Stimulated activated CD4-positive, alpha-beta T cell treated with anti-CD3 and anti-CD28 coated beads, Interleukin-12 subunit alpha, Interleukin-12 subunit beta, amount 100 ng/mL, for 24 hours (primary cell): ENCODE measurements around the gene ENG.
"Not testable (repeated sequence)": the region's sequence is repeated elsewhere in the genome, so short reads cannot be mapped to it uniquely, and the experiment has no call there.

Experiments used
- DNase-seq, 2 experiments: peaks; one replicate each; pipeline ENCODE4 v3.0.0-alpha.2; 2020; ENCODE audit warnings: low read depth in 2 of 2

The ENG gene

GRCh38 chr9:127844821-127845359 lies 9.6 kb downstream of the ENG start:
- DNase-seq: no peak

- no peak for DNase-seq
Measured at GRCh38 chr9:127841087-127841835, 13.2 kb downstream of the ENG start.

- no peak for DNase-seq
Measured at GRCh38 chr9:127838375-127839078, 15.9 kb downstream of the ENG start.

GRCh38 chr9:127837346-127837745 lies 17.1 kb downstream of the ENG start:
- no peak for DNase-seq

GRCh38 chr9:127836561-127836960 lies 17.9 kb downstream of the ENG start:
- DNase-seq: not testable (repeated sequence)

GRCh38 chr9:127835991-127836516 lies 18.4 kb downstream of the ENG start:
- DNase-seq: no peak

GRCh38 chr9:127833555-127833954 lies 20.9 kb downstream of the ENG start:
- no peak for DNase-seq

- DNase-seq: no peak
Measured at GRCh38 chr9:127832248-127832647, 22.2 kb downstream of the ENG start.

- no peak for DNase-seq
Measured at GRCh38 chr9:127829205-127829906, 25.1 kb downstream of the ENG start.

GRCh38 chr9:127828262-127829031 lies 26.0 kb downstream of the ENG start:
- DNase-seq: no peak

- DNase-seq: no peak
Measured at GRCh38 chr9:127826253-127826913, 28.1 kb downstream of the ENG start.

- no peak for DNase-seq
Measured at GRCh38 chr9:127825319-127826051, 29.0 kb downstream of the ENG start.

GRCh38 chr9:127822108-127822507 lies 32.4 kb downstream of the ENG start:
- DNase-seq: no peak

- no peak for DNase-seq
Measured at GRCh38 chr9:127818574-127818973, 35.9 kb downstream of the ENG start.

GRCh38 chr9:127817881-127818434 lies 36.5 kb downstream of the ENG start:
- DNase-seq: no peak

- DNase-seq: no peak
Measured at GRCh38 chr9:127816728-127817127, 37.7 kb downstream of the ENG start.

- DNase-seq: no peak
Measured at GRCh38 chr9:127816362-127816725, 38.1 kb downstream of the ENG start.

- no peak for DNase-seq
Measured at GRCh38 chr9:127815512-127816361, 38.7 kb downstream of the ENG start.
